ENCODE results near the gene GAA.
A peak's percentile ranks its signal among the peaks of the same experiment; 100 is the strongest.
"Not testable (repeated sequence)": the region's sequence is repeated elsewhere in the genome, so short reads cannot be mapped to it uniquely, and the experiment has no call there.

Gene GAA

GRCh38 chr17:80147035-80147822 is 45.8 kb downstream of the GAA start, which contains the start of gene EIF4A3:
Gene EIF4A3 (minus strand): TSS chr17:80147128. CDS start chr17:80146961, 167 bp downstream.
- peak; percentile 96 for DNase-seq

- DNase-seq, result no peak
Measured at GRCh38 chr17:80151333-80151732, 50.0 kb downstream of the GAA start.

GRCh38 chr17:80152081-80152702 is 50.8 kb downstream of the GAA start:
- DNase-seq, result no peak

- peak; percentile 23 for DNase-seq
Measured at GRCh38 chr17:80153004-80153403, 51.6 kb downstream of the GAA start.

- no peak for DNase-seq
Measured at GRCh38 chr17:80154166-80154565, 52.8 kb downstream of the GAA start.

GRCh38 chr17:80155600-80155999 is 54.2 kb downstream of the GAA start:
- not testable (repeated sequence) for DNase-seq

GRCh38 chr17:80158846-80159245 is 57.5 kb downstream of the GAA start:
- no peak for DNase-seq

- DNase-seq, result no peak
Measured at GRCh38 chr17:80160536-80160935, 59.2 kb downstream of the GAA start.

GRCh38 chr17:80163336-80163735 is 62.0 kb downstream of the GAA start:
- no peak for DNase-seq

GRCh38 chr17:80164185-80164584 is 62.8 kb downstream of the GAA start:
- DNase-seq, result no peak

GRCh38 chr17:80166446-80166845 is 65.1 kb downstream of the GAA start:
- DNase-seq, result no peak

GRCh38 chr17:80168371-80168770 is 67.0 kb downstream of the GAA start:
- no peak for DNase-seq

- no peak for DNase-seq
Measured at GRCh38 chr17:80169107-80169506, 67.7 kb downstream of the GAA start.
